HS-27A (cell line): ENCODE data around the gene SUN5.
"Not testable (repeated sequence)": the region's sequence is repeated elsewhere in the genome, so short reads cannot be mapped to it uniquely, and the experiment has no call there.

Experiments used
- DNase-seq: peaks from one replicate; pipeline ENCODE4 v3.0.0-alpha.2; 2012; ENCODE audit warnings: low read depth, missing footprints

Gene SUN5, protein sequence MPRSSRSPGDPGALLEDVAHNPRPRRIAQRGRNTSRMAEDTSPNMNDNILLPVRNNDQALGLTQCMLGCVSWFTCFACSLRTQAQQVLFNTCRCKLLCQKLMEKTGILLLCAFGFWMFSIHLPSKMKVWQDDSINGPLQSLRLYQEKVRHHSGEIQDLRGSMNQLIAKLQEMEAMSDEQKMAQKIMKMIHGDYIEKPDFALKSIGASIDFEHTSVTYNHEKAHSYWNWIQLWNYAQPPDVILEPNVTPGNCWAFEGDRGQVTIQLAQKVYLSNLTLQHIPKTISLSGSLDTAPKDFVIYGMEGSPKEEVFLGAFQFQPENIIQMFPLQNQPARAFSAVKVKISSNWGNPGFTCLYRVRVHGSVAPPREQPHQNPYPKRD

DNA sequence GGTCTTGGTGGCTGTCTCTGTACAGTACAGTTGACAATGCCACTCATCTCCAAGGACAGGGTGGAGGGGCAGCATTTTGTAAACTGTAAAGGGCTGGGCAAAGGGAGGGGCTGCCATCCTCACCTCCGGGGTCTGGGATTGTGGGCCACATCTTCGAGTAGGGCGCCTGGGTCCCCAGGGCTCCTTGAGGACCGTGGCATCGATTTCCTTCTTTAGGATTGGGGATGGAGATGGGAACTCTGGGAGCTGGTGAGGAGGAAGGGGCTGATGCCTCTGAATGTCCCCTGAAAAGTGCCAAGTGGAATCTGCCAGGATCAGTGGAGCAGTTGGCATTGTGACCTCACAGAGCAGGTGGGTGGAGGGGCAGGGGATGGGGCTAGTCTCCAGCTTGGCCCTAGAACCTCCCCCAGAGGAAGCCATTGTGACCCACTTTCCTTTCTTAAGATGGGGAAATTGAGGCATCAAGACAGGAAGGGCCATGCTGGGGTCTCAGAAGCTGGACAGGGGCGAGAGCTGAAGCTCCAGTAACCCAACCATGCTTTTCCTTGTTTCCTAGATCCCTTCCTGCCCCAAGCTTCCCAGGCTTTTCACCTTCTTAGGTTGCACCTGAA lies at the start of gene SUN5:
Gene SUN5, minus strand, starts transcription at position 293 of the 611 bp plus-strand sequence. Its CDS starts 93 bp downstream, at position 200.
- no peak for DNase-seq

DNA sequence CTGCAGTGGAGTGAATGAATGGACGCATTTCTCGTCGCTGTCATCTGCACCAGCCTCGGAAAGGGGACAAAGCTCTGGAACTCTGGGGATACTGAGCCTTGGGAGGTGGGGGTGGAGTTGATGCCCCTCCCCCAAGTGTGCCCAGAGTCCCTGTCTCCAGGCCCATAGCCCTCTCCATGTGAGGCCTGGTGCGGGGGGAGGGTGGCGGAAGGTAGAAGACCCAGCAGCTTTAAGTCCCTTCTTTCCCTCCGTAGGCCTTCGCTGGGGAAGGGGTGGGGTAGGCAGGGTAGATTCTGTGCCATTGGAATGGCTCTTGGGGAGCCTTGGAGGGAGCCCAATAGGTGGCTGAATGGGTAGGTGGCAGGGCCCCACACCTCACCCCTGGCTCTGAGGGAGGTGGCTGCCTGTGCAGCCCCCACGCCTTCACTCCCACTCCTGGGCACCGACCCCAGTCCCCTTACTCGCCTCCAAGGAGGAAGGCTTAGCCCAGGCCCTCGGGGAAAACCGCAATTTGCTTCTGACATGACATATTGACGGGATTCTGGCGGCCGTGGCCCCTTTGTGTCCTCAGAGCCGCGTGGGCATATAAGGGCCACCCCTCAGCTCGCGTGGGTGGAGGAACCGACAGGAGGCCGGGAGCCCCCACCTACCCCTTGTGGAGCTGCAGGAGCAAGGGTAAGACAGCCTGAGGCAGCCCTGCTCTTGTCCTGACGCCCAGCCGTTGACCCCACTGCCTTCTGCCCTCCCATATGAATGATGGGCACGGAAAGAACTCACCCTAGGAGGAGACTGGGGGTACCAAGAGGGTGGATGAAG lies 49.3 kb upstream of the SUN5 start, which contains the start of gene BPIFB3:
Gene BPIFB3, plus strand, starts transcription at position 613 of the 816 bp plus-strand sequence. CDS start 1,533 bp downstream, outside the sequence.
- no peak for DNase-seq

DNA sequence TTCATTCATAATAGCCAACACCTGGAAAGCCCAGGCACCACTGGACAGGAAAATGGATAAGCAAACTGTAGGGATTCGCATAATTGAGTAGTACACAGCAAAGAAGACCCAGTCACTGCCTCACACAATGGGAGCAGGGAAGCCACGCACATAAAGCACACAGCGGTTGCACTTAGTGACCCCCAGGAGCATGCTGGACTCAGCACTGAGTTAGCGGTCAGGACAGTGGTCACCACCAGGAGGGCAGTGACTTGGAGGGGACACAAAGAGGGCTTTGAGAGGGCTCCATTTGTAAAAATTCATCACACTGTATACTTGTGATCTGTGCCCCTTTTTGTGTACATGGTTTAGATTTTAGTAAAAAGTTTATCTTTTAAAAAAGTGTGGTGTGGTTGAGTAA lies 47.1 kb upstream of the SUN5 start:
- DNase-seq, result no peak

DNA sequence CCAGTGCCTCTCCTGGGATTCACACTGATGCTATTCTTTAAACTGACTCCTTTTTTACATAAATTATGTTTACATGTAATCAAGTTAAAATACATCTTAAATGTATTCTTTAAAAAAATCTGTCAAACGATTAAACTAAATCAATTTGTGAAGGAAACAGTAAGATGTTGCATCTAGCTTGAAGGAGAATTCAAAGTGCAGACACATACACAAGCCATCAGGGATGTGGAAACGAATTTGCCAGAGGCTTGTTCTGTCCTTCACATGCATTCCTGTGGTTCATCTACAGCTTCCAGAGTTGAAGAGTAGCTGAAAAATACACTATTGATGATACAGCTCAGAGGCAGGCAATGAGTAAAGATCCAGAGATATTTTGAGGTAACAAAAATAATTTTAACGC lies 42.2 kb upstream of the SUN5 start:
- DNase-seq, result no peak

DNA sequence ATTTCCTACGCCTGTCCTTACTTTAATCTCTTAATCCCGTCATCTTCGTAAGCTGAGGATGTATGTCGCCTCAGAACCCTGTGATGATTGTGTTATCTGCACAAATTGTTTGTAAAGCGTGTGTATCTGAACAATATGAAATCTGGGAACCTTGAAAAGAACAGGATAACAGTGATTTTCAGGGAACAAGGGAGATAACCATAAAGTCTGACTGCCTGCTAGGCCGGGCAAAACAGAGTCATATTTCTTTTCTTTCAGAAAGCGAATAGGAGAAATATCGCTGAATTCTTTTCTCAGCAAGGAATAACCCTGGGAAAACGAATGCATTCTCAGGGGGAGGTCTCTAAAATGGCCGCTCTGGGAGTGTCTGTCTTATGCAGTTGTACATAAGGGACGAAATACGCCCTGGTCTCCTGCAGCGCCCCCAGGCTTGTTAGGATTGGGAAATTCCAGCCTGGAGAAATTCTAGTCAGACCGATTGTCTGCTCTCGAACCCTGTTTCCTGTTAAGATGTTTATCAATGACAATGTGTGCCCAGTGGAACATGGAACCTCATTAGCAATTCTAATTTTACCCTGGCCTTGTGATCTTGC lies 41.0 kb upstream of the SUN5 start:
- not testable (repeated sequence) for DNase-seq

DNA sequence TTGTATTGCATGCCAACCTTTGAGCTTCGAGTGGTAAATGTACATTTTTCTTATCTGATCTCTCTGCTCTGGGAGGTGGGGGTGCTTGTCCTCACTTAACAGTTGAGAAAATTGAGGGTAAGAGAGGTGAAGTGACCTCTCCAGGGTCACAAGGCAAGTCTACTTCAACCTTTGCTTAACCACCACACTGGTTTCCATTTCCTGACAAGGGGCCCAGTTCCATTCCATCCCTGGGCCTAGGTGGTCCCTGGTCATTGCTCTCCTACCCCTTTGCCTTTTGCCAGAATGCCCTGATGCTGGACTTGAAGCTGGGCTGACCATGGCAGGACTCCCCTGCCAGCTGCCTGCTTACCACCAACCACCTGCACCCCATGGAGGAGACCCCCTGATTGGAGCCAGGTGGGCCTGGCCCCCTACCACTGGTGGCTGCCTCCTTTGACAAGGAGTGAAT lies 39.5 kb upstream of the SUN5 start:
- DNase-seq, result no peak

DNA sequence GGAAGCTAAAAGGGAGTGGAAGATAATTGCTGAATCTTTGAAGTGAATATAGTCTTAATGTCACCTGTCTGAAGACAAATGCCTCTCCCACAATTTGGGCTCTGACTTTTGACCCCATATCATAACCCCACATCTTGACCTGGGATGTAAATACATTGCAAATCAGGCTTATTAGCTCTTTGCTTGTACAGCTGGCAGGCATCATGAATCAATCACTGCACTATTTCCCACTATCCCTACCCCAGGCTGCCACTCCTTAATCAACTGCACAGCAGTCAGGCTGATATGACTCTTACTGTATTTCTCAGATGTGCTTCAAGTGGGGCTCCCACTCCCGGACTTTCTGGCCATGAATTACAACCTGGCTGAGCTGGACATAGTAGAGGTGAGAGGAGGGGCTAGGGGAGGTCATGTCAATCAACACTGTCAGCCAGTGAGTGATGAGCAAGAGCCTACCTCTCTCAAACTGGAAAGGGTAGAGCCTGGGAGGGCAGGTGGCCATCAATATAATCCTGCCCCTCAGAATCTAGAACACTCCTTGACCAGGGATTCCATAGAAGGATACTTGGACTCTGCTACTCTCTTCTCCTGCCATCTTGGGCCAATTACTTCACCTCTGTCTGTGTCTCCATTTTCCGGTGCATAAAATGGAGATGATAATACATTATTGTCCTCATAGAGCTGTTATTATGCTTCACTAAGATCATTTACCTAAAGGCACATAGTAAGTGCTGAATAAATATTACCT lies 38.9 kb upstream of the SUN5 start:
- DNase-seq, result no peak

DNA sequence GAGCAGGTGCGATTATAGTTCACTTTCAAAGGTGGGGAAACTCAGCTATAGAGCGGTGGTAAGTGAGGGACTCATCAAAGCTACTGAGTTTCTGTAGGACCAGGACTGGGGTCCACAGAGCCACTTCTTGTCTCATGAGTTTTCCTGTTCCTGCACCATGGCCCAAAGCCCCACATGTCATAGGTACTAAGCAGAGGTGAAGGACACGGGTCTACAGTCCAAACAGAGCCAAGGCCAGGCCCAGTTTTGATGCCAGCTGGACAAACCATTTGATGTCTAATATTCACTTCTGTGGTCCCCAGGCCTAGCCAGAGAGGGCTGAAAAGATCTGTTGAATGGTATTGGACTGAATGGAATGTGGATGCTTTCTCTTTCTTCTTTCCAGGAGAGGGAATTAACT lies 38.2 kb upstream of the SUN5 start:
- DNase-seq, result no peak

DNA sequence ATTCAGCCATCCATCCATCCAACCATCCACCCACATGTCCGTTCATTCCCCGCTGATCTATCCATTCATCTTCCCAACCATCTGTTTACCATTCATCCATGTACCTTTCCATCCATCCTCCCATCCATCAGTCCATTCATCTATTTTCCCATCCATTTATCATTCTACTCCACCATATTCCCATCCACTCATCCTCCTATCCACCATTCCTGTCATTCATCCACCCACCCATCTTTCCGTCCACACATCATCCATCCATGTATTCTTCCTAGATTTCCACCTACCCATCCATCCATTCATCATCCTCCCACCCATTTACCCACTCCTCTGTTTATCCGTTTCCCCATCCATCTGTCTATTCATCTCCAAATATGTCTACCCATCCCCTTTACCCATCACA lies 34.0 kb upstream of the SUN5 start:
- no peak for DNase-seq

DNA sequence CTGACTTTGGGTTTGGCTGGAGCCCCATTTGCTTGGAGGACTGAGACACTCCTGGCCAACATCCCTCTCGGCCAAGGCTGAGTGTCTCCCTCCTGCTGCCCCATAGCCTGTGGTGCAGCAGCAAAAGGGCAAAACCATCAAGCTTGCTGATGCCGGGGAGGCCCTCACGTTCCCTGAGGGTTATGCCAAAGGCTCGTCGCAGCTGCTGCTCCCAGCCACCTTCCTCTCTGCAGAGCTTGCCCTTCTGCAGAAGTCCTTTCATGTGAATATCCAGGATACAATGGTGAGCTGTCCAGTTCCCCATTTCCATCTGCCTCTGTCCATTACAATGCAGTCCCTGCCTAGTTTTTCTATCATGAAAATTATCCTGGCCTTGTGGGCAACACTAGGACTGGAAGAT lies 33.2 kb upstream of the SUN5 start:
- DNase-seq, result no peak

DNA sequence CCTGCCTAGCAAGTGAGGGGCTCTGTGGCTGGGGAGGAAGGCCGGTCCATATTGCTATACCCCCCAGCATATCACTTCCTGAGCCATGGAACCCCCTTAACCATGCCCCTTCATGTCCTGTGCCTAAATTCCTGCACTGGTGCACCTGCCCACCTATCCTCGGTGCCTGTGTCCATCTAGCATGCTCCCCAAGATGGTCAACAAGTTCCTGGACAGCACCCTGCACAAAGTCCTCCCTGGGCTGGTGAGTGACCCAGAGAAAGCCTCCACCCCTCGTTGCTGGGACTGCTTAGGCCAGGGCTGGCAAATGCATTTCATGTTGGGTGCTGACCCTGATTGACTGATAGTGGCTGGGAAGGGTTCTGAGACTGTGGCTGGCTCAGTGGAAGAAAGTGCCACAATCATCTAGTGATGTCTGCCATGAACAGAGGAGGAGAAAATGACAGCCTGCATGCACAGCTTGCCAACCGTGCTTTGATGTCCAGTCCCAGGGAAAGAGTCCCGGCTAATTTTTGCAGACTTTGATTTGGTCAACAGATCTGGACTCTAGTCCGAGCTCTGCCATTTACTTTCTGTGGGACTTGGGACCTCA lies 30.8 kb upstream of the SUN5 start:
- no peak for DNase-seq

DNA sequence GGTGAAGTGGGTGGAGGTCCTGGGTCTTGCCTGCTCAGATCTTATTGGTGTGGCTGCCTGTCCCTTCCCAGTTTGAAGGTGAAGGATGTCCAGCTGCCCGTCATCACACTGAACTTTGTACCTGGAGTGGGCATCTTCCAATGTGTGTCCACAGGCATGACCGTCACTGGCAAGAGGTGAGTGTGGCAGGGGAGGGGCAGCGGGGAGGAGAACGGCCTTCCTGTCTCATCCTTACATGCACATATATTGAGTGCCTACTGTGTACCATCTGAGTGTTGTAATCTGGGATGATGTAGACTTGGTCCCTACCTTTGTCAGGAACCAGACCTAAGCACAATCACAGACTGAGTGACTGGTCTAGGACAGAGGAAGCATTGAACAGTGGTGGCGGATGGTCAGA lies 29.9 kb upstream of the SUN5 start:
- DNase-seq, result no peak

DNA sequence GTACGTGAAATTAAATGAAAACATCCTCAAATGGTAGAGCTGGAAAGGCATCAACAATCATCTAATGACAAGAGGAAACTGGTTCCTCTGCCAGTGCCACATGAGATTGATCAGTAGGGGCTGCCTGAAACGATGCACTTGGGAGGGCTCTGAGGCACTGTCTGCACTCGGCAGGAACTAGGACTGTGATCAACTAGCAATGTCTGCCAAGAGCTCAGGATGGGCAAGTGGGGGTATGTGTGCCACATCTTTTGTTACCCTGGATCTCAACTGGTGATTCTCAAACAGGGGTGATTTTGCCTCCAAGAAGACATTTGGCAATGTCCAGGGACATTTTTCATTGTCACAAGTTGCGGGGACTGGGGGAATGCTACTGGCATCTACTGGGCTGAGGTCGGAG lies 29.1 kb upstream of the SUN5 start:
- no peak for DNase-seq

DNA sequence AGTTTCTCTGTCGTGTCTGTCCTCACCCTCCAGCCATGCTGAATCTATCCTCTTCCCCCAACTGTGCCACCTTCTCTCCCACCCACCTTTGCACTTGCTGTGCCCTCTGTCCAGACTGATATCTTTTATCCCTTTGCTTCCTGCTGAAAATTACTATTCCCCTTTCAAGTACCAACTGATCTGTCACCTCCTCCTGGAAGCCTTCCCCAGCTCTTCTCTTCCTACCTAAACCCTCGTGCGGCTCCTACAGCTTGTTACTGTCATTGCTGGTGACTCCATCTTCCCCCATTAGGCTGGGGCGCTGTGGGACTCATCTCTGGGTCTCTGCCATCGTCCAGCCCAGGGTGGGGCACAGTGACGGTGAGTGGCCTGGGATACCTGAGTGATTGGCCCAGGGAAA lies 28.3 kb upstream of the SUN5 start:
- no peak for DNase-seq

DNA sequence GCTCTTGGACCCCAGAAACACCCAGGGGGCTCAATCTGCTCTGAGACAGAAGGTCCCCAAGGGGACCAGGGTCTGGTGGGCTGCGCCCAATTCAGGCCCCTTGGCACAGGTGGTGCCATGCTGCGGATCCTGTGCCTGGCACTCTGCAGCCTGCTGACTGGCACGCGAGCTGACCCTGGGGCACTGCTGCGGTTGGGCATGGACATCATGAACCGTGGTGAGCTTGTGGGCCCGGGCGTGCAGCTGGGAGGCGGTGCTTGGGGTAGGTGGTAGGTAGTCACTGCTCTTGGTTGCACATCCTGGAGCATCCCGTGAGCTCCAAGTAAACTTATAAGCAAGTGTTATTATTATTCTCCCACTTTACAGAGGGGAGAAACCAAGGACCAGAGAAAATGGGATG lies 27.3 kb upstream of the SUN5 start, which contains the start of gene BPIFB6:
Gene BPIFB6, plus strand, starts transcription at position 118 of the 400 bp plus-strand sequence. Its CDS starts 0 bp downstream, at position 118.
- no peak for DNase-seq

DNA sequence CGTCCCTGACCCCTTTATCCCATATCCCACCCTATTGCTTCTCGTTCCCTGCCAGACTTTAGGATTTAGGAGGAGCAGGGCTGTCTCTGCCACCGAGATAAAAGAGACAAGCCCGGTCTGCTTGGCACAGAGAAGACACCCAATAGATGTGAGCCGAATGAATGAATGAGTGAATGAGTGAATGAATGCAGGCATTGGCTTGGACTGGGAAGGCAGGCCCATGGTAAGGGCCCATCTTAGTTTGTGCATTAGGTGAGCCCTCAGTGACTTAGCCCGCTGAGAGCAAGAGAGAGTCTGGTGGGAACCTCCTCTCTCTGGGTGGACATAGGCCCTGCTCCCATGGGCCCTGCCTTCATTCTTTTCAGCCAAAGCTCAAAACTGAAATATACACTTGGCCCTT lies 26.3 kb upstream of the SUN5 start:
- no peak for DNase-seq

DNA sequence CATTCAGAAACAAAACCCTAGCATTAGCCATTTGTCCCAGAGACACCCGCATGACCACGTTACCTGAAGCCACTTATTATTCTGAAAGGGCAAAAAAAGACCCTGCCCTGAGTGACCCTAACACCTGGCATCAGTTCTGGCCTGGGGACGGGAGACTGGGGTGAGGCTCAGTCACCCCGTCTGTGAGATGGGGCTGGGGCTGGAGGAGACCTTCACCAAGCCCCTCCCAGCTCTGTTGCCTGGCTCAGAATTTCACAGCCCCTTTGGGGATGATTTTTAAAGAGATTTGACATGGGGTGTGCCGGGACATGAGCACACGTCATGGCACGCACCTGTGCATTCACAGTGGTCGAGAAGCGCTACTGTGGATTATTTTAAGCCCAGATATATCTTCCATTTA lies 25.8 kb upstream of the SUN5 start:
- DNase-seq, result no peak

DNA sequence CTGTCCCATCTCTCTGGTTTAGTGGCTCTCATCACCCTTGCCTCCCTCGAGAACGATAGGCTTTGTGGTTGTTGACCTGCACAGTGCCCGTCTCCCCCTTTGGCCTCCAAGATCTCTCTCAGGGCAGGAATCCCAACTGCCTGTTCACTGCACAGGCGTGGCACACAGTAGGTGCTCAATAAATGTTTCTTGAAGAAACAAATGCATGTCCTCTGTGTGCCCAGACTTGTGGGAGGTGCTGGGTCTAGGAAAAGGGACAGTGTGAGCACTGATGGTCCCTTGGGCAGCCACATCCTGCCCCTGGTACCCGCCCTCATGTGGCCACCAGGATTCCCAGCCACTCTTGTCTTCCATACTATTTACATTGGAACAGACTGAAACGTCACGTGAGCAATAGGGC lies 24.6 kb upstream of the SUN5 start:
- DNase-seq, result no peak

DNA sequence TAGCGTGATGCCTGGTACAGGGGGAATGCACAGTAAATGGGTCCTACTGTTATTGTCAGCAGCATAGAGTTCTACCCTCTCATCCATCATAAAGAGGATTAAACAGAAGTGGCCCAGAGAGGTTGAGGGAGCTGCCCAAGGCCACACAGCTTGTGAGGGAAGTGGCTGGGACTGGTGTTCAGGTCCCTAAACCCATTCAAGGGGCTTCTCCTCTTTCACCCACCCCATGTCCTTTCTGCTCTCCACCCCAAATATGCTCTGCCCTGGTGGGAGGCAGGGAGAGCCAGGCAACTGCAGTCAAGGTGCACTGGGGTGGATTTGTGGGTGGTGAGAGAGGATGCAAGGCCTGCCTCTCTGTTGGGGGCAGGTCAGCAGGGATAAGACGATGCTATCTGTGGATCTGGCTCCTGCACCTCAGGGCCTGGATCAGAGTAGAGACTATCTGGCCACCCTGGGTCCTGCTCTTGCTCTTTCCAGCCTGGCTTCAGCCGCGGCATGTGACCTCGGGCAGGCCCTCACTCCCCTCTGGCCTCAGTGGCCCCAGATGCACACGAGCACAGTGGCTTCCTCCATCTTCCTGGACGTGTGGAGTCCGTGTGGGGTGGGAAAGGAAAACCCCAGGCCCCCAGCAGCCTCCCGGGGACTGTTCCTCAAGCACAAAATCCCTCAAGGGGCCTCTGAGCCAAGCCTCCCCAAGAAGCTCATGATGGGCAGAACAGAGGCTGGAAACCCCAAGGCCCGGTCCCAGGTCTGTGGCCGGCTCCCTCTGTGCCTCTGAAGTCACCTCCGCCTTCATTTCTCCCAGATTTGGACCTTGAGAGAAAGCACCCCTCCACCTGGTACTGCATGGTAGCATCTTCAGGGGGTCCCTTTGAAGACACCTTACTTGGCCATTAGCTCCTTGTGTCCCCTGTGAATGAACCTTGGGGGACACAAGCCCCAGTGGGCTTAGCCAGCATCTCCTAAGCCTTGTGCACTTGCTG lies 23.8 kb upstream of the SUN5 start:
- no peak for DNase-seq
